C4-2B (cell line): ENCODE measurements around the gene RHO.

Source experiments
- ZFX ChIP-seq: fragments of 450-650 bp; IDR thresholded peaks from 2 replicates; pipeline ENCODE4 v1.6.1; 2017
- TF ChIP-seq, protein P1 (sequence below): fragments of 450-650 bp; conservative IDR thresholded peaks from 2 replicates; pipeline ENCODE4 v1.5.1; 2017; ENCODE audit warnings: mild to moderate bottlenecking

DNA sequence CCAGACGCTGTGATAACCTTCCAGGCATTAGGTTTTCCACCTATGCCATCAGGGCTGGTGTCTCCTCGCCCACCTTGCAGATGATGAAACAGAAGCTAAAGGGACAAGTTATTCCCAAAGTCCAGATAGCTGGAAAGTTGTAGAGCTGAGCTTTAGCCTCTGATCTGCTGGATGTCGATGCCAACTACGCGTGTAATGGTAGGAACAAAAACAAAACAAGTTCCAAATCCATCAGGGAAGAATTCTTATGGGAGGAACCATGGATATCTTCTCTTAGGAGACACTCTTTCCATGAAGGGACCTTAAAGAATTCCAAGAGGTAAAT is 28.1 kb upstream of the RHO start:
- TF ChIP-seq, protein P1, sequence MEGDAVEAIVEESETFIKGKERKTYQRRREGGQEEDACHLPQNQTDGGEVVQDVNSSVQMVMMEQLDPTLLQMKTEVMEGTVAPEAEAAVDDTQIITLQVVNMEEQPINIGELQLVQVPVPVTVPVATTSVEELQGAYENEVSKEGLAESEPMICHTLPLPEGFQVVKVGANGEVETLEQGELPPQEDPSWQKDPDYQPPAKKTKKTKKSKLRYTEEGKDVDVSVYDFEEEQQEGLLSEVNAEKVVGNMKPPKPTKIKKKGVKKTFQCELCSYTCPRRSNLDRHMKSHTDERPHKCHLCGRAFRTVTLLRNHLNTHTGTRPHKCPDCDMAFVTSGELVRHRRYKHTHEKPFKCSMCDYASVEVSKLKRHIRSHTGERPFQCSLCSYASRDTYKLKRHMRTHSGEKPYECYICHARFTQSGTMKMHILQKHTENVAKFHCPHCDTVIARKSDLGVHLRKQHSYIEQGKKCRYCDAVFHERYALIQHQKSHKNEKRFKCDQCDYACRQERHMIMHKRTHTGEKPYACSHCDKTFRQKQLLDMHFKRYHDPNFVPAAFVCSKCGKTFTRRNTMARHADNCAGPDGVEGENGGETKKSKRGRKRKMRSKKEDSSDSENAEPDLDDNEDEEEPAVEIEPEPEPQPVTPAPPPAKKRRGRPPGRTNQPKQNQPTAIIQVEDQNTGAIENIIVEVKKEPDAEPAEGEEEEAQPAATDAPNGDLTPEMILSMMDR: no peak
- TF ChIP-seq ZFX: no peak
